Heart right ventricle (tissue), 16 donors: Measurements from ENCODE around the gene LMTK2. TPM values are rescaled to one million over a fixed set of nuclear protein-coding genes. Genes with fewer than 3 reads are reported as not detected.

Experiments
- ATAC-seq, 8 donors: fragments of 200-7000 bp; cut with Tn5 transposase; one replicate each; pipeline ENCODE4 v1.9.1; 2020; ENCODE audit warnings: mild to moderate bottlenecking in 8 of 8, moderate library complexity in 8 of 8, moderate number of reproducible peaks in 1 of 8
- DNase-seq, 2 donors: peaks; one replicate each; pipeline ENCODE4 v3.0.0-alpha.2; 2020
- H3K27ac ChIP-seq, 10 donors: fragments of 200-600 bp; sonication (generic) in 2 of 10; one replicate each; pipeline versions ENCODE4 v1.5.0 to v1.8.0; 2020 to 2022; ENCODE audit warnings: mild to moderate bottlenecking in 3 of 10
- H3K27me3 ChIP-seq, 7 donors: fragments of 200-600 bp; one replicate each; pipeline ENCODE4 v1.8.0; 2021 to 2022; ENCODE audit warnings: mild to moderate bottlenecking in 2 of 7
- H3K36me3 ChIP-seq, 9 donors: fragments of 200-600 bp; sonication (generic) in 1 of 9; one replicate each; pipeline versions ENCODE4 v1.5.0 to v1.8.0; 2020 to 2022; ENCODE audit warnings: mild to moderate bottlenecking in 2 of 9
- H3K4me1 ChIP-seq, 9 donors: fragments of 200-600 bp; sonication (generic) in 1 of 9; one replicate each; pipeline versions ENCODE4 v1.5.0 to v1.8.0; 2020 to 2022; ENCODE audit warnings: mild to moderate bottlenecking in 4 of 9
- H3K4me3 ChIP-seq, 10 donors: fragments of 200-600 bp; sonication (generic) in 2 of 10; one replicate each; pipeline versions ENCODE4 v1.5.0 to v1.8.0; 2020 to 2022; ENCODE audit warnings: mild to moderate bottlenecking in 7 of 10, moderate library complexity in 2 of 10
- H3K9me3 ChIP-seq, 11 donors: fragments of 200-600 bp in 10 of 11; sonication (generic) in 2 of 11; one replicate each; pipeline versions ENCODE4 v1.5.0 to v1.8.0; 2013 to 2022; ENCODE audit warnings: mild to moderate bottlenecking in 2 of 11, control low read depth in 1 of 11, moderate library complexity in 1 of 11
- CTCF ChIP-seq, 9 donors: fragments of 200-600 bp; sonication (generic) in 2 of 9; IDR thresholded peaks; one replicate each; pipeline versions ENCODE4 v1.5.0 to v1.8.0; 2021 to 2022; ENCODE audit warnings: antibody characterized with exemption in 9 of 9, mild to moderate bottlenecking in 5 of 9, moderate library complexity in 1 of 9
- WGBS, 2 donors: extraction: QIAGEN DNeasy Blood & Tissue Kit; methylation state at CpG; one replicate each; pipeline ENCODE4 v1.1.7; 2013; ENCODE audit warnings: inconsistent platforms in 1 of 2; 5-methylcytosine and 5-hydroxymethylcytosine counted together
- intact Hi-C, 10 donors: fragments of 100-400 bp; cut with DNase I; formaldehyde crosslinking; loops; one replicate each; pipeline versions ENCODE4 v1.11.1 to v1.14.2; 2022
- polyA plus RNA-seq, 2 donors: library from polyadenylated mRNA; stranded (reverse); fragments of 200-250 nt; gene quantifications; one replicate each; pipeline ENCODE4 v1.2.3, GENCODE V29; 2013
- total RNA-seq, 10 donors: library from RNA; stranded (reverse); fragmentation: NEBNext Ultra II Directional in 3 of 10; extraction: Animal tissue kit (Norgen Biotek cat#: 25700) in 3 of 10; gene quantifications; one replicate each; pipeline versions ENCODE4 v1.2.1 to v1.2.4, GENCODE V29; 2021 to 2023
- donor health status: Arrhythmogenic right ventricular cardiomyopathy.
- donor health status: ischemic (EF 13 %, LVEDD 7.1; RV severe dilation, severe dysfunction).
- donor health status: healthy with polysubstance abuse.
- donor health status: DM: no; HTN: yes; CAD: no.
- donor health status: DM: no; HTN: no; CAD: no.
- donor health status: ischemic (EF 25% LVEDD 6.9; RV normal size, moderate dysfunction).
- donor health status: ischemic (EF 25% LVEDD 5.7; RV mildly dilated, moderate dysfunction).
- donor health status: healthy.
- donor health status: DM: yes; HTN: yes; CAD: no.
- donor health status: Ischemic cardiomyopathy.
- donor health status: ischemic (EF 35%, LVEDD 5.7; RV mildly dilated, moderate dysfunction).
- donor health status: nonischemic (EF 11% LVEDD 7.7; RV severe dilation, severe dysfunction).
- donor health status: DM: yes; HTN: yes; CAD: no.
- donor health status: PGD.
- donor health status: ischemic (EF 29% LVEDD 5.4; RV normal size, mild dysfunction).
- donor health status: nonischemic (EF 23%, LVEDD 6.1; RV moderate dilation, normal function).

The LMTK2 gene
- total and polyA plus RNA-seq, 12 donors = 2.9 to 50.2 (median 27.0) TPM

- no peak for TF ChIP-seq CTCF (IDR thresholded peaks at IDR 0.05)
- intact Hi-C loops = no loop called here
- H3K36me3 ChIP-seq = peaks cover 0 to 69% (median 23%) of the 10 kb centered on the region in 9 donors
These were observed 45.2 kb downstream of the LMTK2 start for GRCh38 chr7:98151884-98152283.

GRCh38 chr7:98156700-98157099 is 50.0 kb downstream of the LMTK2 start:
- no peak overlapping the region for H3K27ac ChIP-seq
- WGBS, 2 donors = 98% methylated on average over 5 of the region's 5 CpGs
- peaks cover 0 to 84% (median 25%) of the 10 kb centered on the region in 9 donors for H3K36me3 ChIP-seq
- H3K4me3 ChIP-seq = no peak overlapping the region
- TF ChIP-seq CTCF (IDR thresholded peaks at IDR 0.05) = no peak
- H3K4me1 ChIP-seq = no peaks in the 10 kb centered on the region
- DNase-seq (no peak), ATAC-seq (no peak)
- H3K9me3 ChIP-seq = no peaks in the 10 kb centered on the region
- intact Hi-C loops = no loop called here
- no peaks in the 10 kb centered on the region for H3K27me3 ChIP-seq

More at GRCh38 chr7:98151884-98152283, 45.2 kb downstream of the LMTK2 start:
- ATAC-seq (no peak), DNase-seq (no peak)
- Histone ChIP-seq H3K27ac (no peak overlapping the region), H3K4me3 (no peak overlapping the region), H3K27me3 (peaks cover 0 to 8% (median 0%) of the 10 kb centered on the region in 7 donors), H3K4me1 (no peaks in the 10 kb centered on the region), H3K9me3 (no peaks in the 10 kb centered on the region)
- WGBS, 2 donors = 94 to 95% methylated on average over 5 of the region's 5 CpGs

- ATAC-seq = no peak
These were observed 51.1 kb downstream of the LMTK2 start for GRCh38 chr7:98157761-98158160.

GRCh38 chr7:98162758-98163157 is 56.1 kb downstream of the LMTK2 start:
- no peak for DNase-seq
- Histone ChIP-seq H3K36me3 (peaks cover 0 to 37% (median under 1%) of the 10 kb centered on the region in 9 donors), H3K4me3 (no peak overlapping the region), H3K9me3 (no peaks in the 10 kb centered on the region), H3K4me1 (peaks cover 0 to 18% (median 5%) of the 10 kb centered on the region in 9 donors), H3K27ac (no peak overlapping the region), H3K27me3 (no peaks in the 10 kb centered on the region)
- intact Hi-C loops = no loop called here
- 88 to 91% methylated on average over 3 of the region's 3 CpGs for WGBS, 2 donors
- TF ChIP-seq CTCF (IDR thresholded peaks at IDR 0.05) = no peak
- ATAC-seq = no peak

More at GRCh38 chr7:98157761-98158160, 51.1 kb downstream of the LMTK2 start:
- peaks cover 0 to 3% (median 0%) of the 10 kb centered on the region in 9 donors for H3K4me1 ChIP-seq
- no peak overlapping the region for H3K4me3 ChIP-seq
- intact Hi-C loops = no loop called here
- 91 to 94% methylated on average over 4 of the region's 4 CpGs for WGBS, 2 donors
- peaks cover 0 to 74% (median 25%) of the 10 kb centered on the region in 9 donors for H3K36me3 ChIP-seq
- no peaks in the 10 kb centered on the region for H3K9me3 ChIP-seq
- H3K27me3 ChIP-seq = no peaks in the 10 kb centered on the region
- TF ChIP-seq CTCF (IDR thresholded peaks at IDR 0.05) = no peak
- no peak for DNase-seq
- H3K27ac ChIP-seq = no peak overlapping the region
